OCI-LY1 (cell line): Measurements from ENCODE around the gene ITSN1.

Experiments
- H2AFZ ChIP-seq: fragments of 200-600 bp; sonication (generic), shearing (Covaris generic); 2 replicates; pipeline ENCODE4 v1.6.0; 2014; ENCODE audit warnings: antibody characterized with exemption, mild to moderate bottlenecking, low read length
- H3F3A ChIP-seq: fragments of 200-600 bp; sonication (generic), shearing (Covaris generic); 2 replicates; pipeline ENCODE4 v1.6.0; 2014; ENCODE audit warnings: mild to moderate bottlenecking, antibody characterized with exemption, low read length, moderate library complexity; ENCODE audit not compliant: insufficient read depth
- H3K27ac ChIP-seq: fragments of 200-600 bp; sonication (generic); 2 replicates; pipeline ENCODE4 v1.5.1; 2014; ENCODE audit warnings: low read length, mixed run types, mild to moderate bottlenecking, low read depth; ENCODE audit not compliant: poor library complexity, severe bottlenecking
- H3K27me3 ChIP-seq: fragments of 200-600 bp; sonication (generic); 2 replicates; pipeline ENCODE4 v1.6.0; 2014; ENCODE audit warnings: antibody characterized with exemption, mild to moderate bottlenecking, low read length, moderate library complexity; ENCODE audit not compliant: insufficient read depth
- H3K36me3 ChIP-seq: fragments of 200-600 bp; sonication (generic); 2 replicates; pipeline ENCODE4 v1.6.1; 2014; ENCODE audit warnings: mild to moderate bottlenecking, antibody characterized with exemption, low read length, moderate library complexity, mixed read lengths; ENCODE audit not compliant: insufficient read depth
- H3K4me1 ChIP-seq: fragments of 200-600 bp; sonication (generic); 2 replicates; pipeline ENCODE4 v1.5.1; 2014; ENCODE audit warnings: mild to moderate bottlenecking, low read length, moderate library complexity; ENCODE audit not compliant: insufficient read depth, severe bottlenecking
- H3K4me2 ChIP-seq: fragments of 200-600 bp; sonication (generic), shearing (Covaris generic); 2 replicates; pipeline ENCODE4 v1.6.1; 2014; ENCODE audit warnings: low read length
- H3K4me3 ChIP-seq: fragments of 200-600 bp; sonication (generic); 2 replicates; pipeline ENCODE4 v1.5.1; 2014; ENCODE audit warnings: low read length, low read depth, mild to moderate bottlenecking, mixed read lengths; ENCODE audit not compliant: poor library complexity, severe bottlenecking
- H3K79me2 ChIP-seq: fragments of 200-600 bp; shearing (Covaris generic); 2 replicates; pipeline ENCODE4 v1.6.1; 2016; ENCODE audit warnings: mixed run types, low read length, mixed read lengths; ENCODE audit not compliant: insufficient read depth
- H3K9ac ChIP-seq: fragments of 200-600 bp; sonication (generic), shearing (Covaris generic); 2 replicates; pipeline ENCODE4 v1.6.1; 2014; ENCODE audit warnings: mild to moderate bottlenecking, low read length, mixed read lengths
- H3K9me2 ChIP-seq: fragments of 200-600 bp; sonication (generic), shearing (Covaris generic); 2 replicates; pipeline ENCODE4 v1.6.1; 2014; ENCODE audit warnings: low read depth, mild to moderate bottlenecking, low read length, mixed read lengths
- H3K9me3 ChIP-seq: fragments of 200-600 bp; shearing (Covaris generic); 2 replicates; pipeline ENCODE4 v1.6.1; 2014; ENCODE audit warnings: low read length, mixed read lengths
- H4K20me1 ChIP-seq: fragments of 200-600 bp; sonication (generic), shearing (Covaris generic); 2 replicates; pipeline ENCODE4 v1.6.0; 2016; ENCODE audit warnings: mild to moderate bottlenecking, low read length; ENCODE audit not compliant: insufficient read depth
- CTCF ChIP-seq: fragments of 200-600 bp; sonication (generic), shearing (Covaris generic); IDR thresholded peaks from 2 replicates; pipeline ENCODE4 v1.5.1; 2017; ENCODE audit warnings: mild to moderate bottlenecking, antibody characterized with exemption, low read length, moderate library complexity, mixed read lengths
- EZH2 ChIP-seq: fragments of 200-600 bp; sonication (generic), shearing (Covaris generic); IDR thresholded peaks from 2 replicates; pipeline ENCODE4 v1.8.0; 2017; ENCODE audit warnings: borderline replicate concordance, mixed run types, mild to moderate bottlenecking, antibody characterized with exemption, low read length, moderate library complexity, mixed read lengths

The ITSN1 gene

GRCh38 chr21:33767236-33767635, 124.9 kb downstream of the ITSN1 start:
- Histone ChIP-seq H3K9ac (no peak overlapping the region), H3K4me2 (no peak overlapping the region), H2AFZ (no peak overlapping the region), H3K79me2 (no peaks in the 10 kb centered on the region), H3K27ac (no peak overlapping the region), H3K4me3 (no peak overlapping the region), H3F3A (no peaks in the 10 kb centered on the region), H3K9me2 (no peaks in the 10 kb centered on the region), H3K27me3 (no peaks in the 10 kb centered on the region), H3K4me1 (no peaks in the 10 kb centered on the region), H3K9me3 (no peaks in the 10 kb centered on the region), H4K20me1 (no peaks in the 10 kb centered on the region), H3K36me3 (no peaks in the 10 kb centered on the region)
- TF ChIP-seq EZH2: no peak
- no peak for TF ChIP-seq CTCF

- Histone ChIP-seq H4K20me1 (no peaks in the 10 kb centered on the region), H3K4me3 (no peak overlapping the region), H3K27ac (no peak overlapping the region), H3K4me2 (no peak overlapping the region), H3K79me2 (no peaks in the 10 kb centered on the region), H3K9me3 (no peaks in the 10 kb centered on the region), H3K9me2 (no peaks in the 10 kb centered on the region), H3K36me3 (no peaks in the 10 kb centered on the region), H2AFZ (no peak overlapping the region), H3K9ac (no peak overlapping the region), H3K27me3 (no peaks in the 10 kb centered on the region), H3F3A (no peaks in the 10 kb centered on the region), H3K4me1 (no peaks in the 10 kb centered on the region)
- TF ChIP-seq EZH2: no peak
- no peak for TF ChIP-seq CTCF
Measured at GRCh38 chr21:33767960-33768359, 125.7 kb downstream of the ITSN1 start.

GRCh38 chr21:33769057-33769456, 126.8 kb downstream of the ITSN1 start:
- Histone ChIP-seq H4K20me1 (no peaks in the 10 kb centered on the region), H3K4me2 (no peak overlapping the region), H3K9me2 (no peaks in the 10 kb centered on the region), H3K9me3 (no peaks in the 10 kb centered on the region), H3K27ac (no peak overlapping the region), H2AFZ (no peak overlapping the region), H3K9ac (no peak overlapping the region), H3K36me3 (no peaks in the 10 kb centered on the region), H3K4me3 (no peak overlapping the region), H3K27me3 (no peaks in the 10 kb centered on the region), H3F3A (no peaks in the 10 kb centered on the region), H3K79me2 (no peaks in the 10 kb centered on the region), H3K4me1 (no peaks in the 10 kb centered on the region)
- TF ChIP-seq CTCF (no peak), EZH2 (no peak)
